H1 (cell line): ENCODE results near the gene ARHGAP21. TPM values are rescaled to one million over a fixed set of nuclear protein-coding genes. Genes with fewer than 3 reads are reported as not detected.

ENCODE experiments used
- CTCF ChIA-PET: fragments of 300-600 bp; sonication (Branson Sonifier 250); formaldehyde crosslinking; loops from one replicate; lab custom pipeline; 2021; ENCODE audit not compliant: partially characterized antibody; lab: Charles Lee
- POLR2A ChIA-PET: fragments of 300-600 bp; sonication (Branson Sonifier 250); formaldehyde crosslinking; loops from one replicate; lab custom pipeline; 2021; ENCODE audit warnings: inconsistent platforms; ENCODE audit not compliant: partially characterized antibody; lab: Charles Lee
- DNase-seq, 2 experiments: peaks; one replicate each; pipeline versions ENCODE4 v3.0.0 to v3.0.0-alpha.2; 2010 to 2022; ENCODE audit warnings: low spot score in 2 of 2, low read depth in 1 of 2, mixed read lengths in 1 of 2
- FAIRE-seq: peaks from 2 replicates; lab custom pipeline; 2011; peaks lifted over from hg19 to GRCh38; lab: Jason Lieb, UNC
- H2AFZ ChIP-seq: 2 replicates; pipeline ENCODE4 v1.8.1; 2012; ENCODE audit warnings: low read length, inconsistent platforms
- H2AK5ac ChIP-seq: 2 replicates; pipeline ENCODE4 v1.6.1; 2013; ENCODE audit warnings: low read depth, low read length
- H2BK120ac ChIP-seq: replicated peaks from 2 replicates; pipeline ENCODE3; 2013; ENCODE audit warnings: low read depth, low read length, inconsistent platforms
- H2BK12ac ChIP-seq: 2 replicates; pipeline ENCODE4 v1.6.1; 2013; ENCODE audit warnings: low read depth, low read length
- H2BK15ac ChIP-seq: 2 replicates; pipeline ENCODE4 v1.6.1; 2013; ENCODE audit warnings: low read length
- H2BK20ac ChIP-seq: 2 replicates; pipeline ENCODE4 v1.6.1; 2013; ENCODE audit warnings: low read length
- H2BK5ac ChIP-seq: 2 replicates; pipeline ENCODE4 v1.6.1; 2013; ENCODE audit warnings: low read depth, low read length
- H3K14ac ChIP-seq: 2 replicates; pipeline ENCODE4 v1.6.1; 2013; ENCODE audit warnings: inconsistent platforms; ENCODE audit not compliant: insufficient read length
- H3K18ac ChIP-seq: 2 replicates; pipeline ENCODE4 v1.6.1; 2013; ENCODE audit warnings: low read length; ENCODE audit errors: extremely low read depth
- H3K23ac ChIP-seq: 2 replicates; pipeline ENCODE4 v1.6.1; 2013; ENCODE audit warnings: inconsistent platforms; ENCODE audit not compliant: insufficient read length
- H3K23me2 ChIP-seq: 2 replicates; pipeline ENCODE4 v1.6.1; 2013; ENCODE audit warnings: low read depth, low read length
- H3K27ac ChIP-seq: 2 replicates; pipeline ENCODE4 v1.6.1; 2011; ENCODE audit warnings: low read depth, low read length, inconsistent platforms
- H3K27me3 ChIP-seq, 4 experiments: replicated peaks in 1 of 4; 1 replicate in 1 of 4; 2 replicates in 3 of 4; pipeline versions ENCODE4 v1.6.1 to v1.8.1; 2011 to 2013; ENCODE audit warnings: low read length in 3 of 4, mild to moderate bottlenecking in 3 of 4, inconsistent platforms in 2 of 4, mixed read lengths in 2 of 4, moderate library complexity in 1 of 4; ENCODE audit not compliant: control insufficient read depth in 3 of 4, insufficient read depth in 3 of 4; ENCODE audit errors: extremely low read depth in 1 of 4
- H3K36me3 ChIP-seq, 4 experiments: 2 replicates each; pipeline versions ENCODE4 v1.6.1 to v1.8.1; 2011 to 2013; ENCODE audit warnings: mild to moderate bottlenecking in 4 of 4, low read length in 3 of 4, moderate library complexity in 2 of 4, control low read depth in 1 of 4, inconsistent platforms in 1 of 4; ENCODE audit not compliant: insufficient read depth in 4 of 4, control insufficient read depth in 2 of 4
- H3K4ac ChIP-seq: replicated peaks from 2 replicates; pipeline ENCODE3; 2013; ENCODE audit warnings: low read length, low read depth, mixed read lengths, inconsistent platforms; ENCODE audit not compliant: insufficient read length
- H3K4me1 ChIP-seq, 4 experiments: replicated peaks in 1 of 4; 1 replicate in 1 of 4; 2 replicates in 3 of 4; pipeline versions ENCODE4 v1.6.1 to v1.8.1; 2011 to 2013; ENCODE audit warnings: low read length in 3 of 4, inconsistent platforms in 2 of 4, mixed read lengths in 1 of 4; ENCODE audit not compliant: insufficient read depth in 4 of 4, control insufficient read depth in 3 of 4
- H3K4me2 ChIP-seq, 2 experiments: 2 replicates each; pipeline versions ENCODE4 v1.6.1 to v1.8.1; 2011 to 2013; ENCODE audit warnings: low read depth in 2 of 2, low read length in 2 of 2, control low read depth in 1 of 2, inconsistent platforms in 1 of 2, mild to moderate bottlenecking in 1 of 2; ENCODE audit not compliant: insufficient read depth in 1 of 2
- H3K4me3 ChIP-seq, 4 experiments: fragments of 200-600, 300-600 bp in 1 of 4; sonication (generic), shearing (Covaris generic), sonication (Bioruptor Twin) in 1 of 4; 2 replicates each; pipeline versions ENCODE4 v1.5.1 to v1.8.1; 2011 to 2016; ENCODE audit warnings: low read length in 4 of 4, low read depth in 3 of 4, control low read depth in 2 of 4, inconsistent platforms in 2 of 4, mild to moderate bottlenecking in 2 of 4, mixed read lengths in 1 of 4, moderate library complexity in 1 of 4; ENCODE audit not compliant: insufficient read depth in 2 of 4; ENCODE audit errors: extremely low read depth in 1 of 4
- H3K56ac ChIP-seq: replicated peaks from 2 replicates; pipeline ENCODE3; 2013; ENCODE audit warnings: low read depth, mild to moderate bottlenecking, mixed read lengths, low read length, inconsistent platforms; ENCODE audit not compliant: insufficient read length
- H3K79me1 ChIP-seq: 2 replicates; pipeline ENCODE4 v1.6.1; 2013; ENCODE audit warnings: low read depth, low read length, control low read depth
- H3K79me2 ChIP-seq, 2 experiments: 2 replicates each; pipeline versions ENCODE4 v1.6.1 to v1.8.1; 2012 to 2013; ENCODE audit warnings: low read length in 2 of 2, mild to moderate bottlenecking in 2 of 2, inconsistent platforms in 1 of 2; ENCODE audit not compliant: insufficient read depth in 2 of 2, control insufficient read depth in 1 of 2
- H3K9ac ChIP-seq, 4 experiments: replicated peaks in 1 of 4; 1 replicate in 1 of 4; 2 replicates in 3 of 4; pipeline versions ENCODE4 v1.6.1 to v1.8.1; 2011 to 2013; ENCODE audit warnings: low read depth in 3 of 4, low read length in 3 of 4, control low read depth in 2 of 4, mild to moderate bottlenecking in 2 of 4, moderate library complexity in 2 of 4, inconsistent platforms in 1 of 4; ENCODE audit errors: extremely low read depth in 1 of 4
- H3K9me3 ChIP-seq, 2 experiments: 2 replicates each; pipeline versions ENCODE4 v1.6.1 to v1.8.1; 2012 to 2013; ENCODE audit warnings: mild to moderate bottlenecking in 2 of 2, moderate library complexity in 2 of 2, control low read depth in 1 of 2, inconsistent platforms in 1 of 2, low read depth in 1 of 2, low read length in 1 of 2, mixed read lengths in 1 of 2; ENCODE audit not compliant: insufficient read depth in 2 of 2
- H4K20me1 ChIP-seq, 2 experiments: replicated peaks in 1 of 2; 2 replicates each; pipeline versions ENCODE3 to v1.8.1; 2011 to 2013; ENCODE audit warnings: inconsistent platforms in 2 of 2, low read length in 2 of 2, mild to moderate bottlenecking in 1 of 2; ENCODE audit not compliant: insufficient read depth in 2 of 2, control insufficient read depth in 1 of 2
- H4K5ac ChIP-seq: 2 replicates; pipeline ENCODE4 v1.6.1; 2013; ENCODE audit warnings: low read length, low read depth, mixed read lengths, inconsistent platforms; ENCODE audit not compliant: insufficient read length
- H4K8ac ChIP-seq: 2 replicates; pipeline ENCODE4 v1.8.0; 2013; ENCODE audit warnings: mild to moderate bottlenecking, moderate library complexity, low read length, inconsistent platforms; ENCODE audit not compliant: insufficient read depth; ENCODE audit errors: extremely low read depth
- H4K91ac ChIP-seq: replicated peaks from 2 replicates; pipeline ENCODE3; 2013; ENCODE audit warnings: low read length, mixed read lengths, inconsistent platforms; ENCODE audit not compliant: insufficient read length
- EGR1 ChIP-seq: IDR thresholded peaks from 2 replicates; pipeline ENCODE4 v1.6.1; 2011; ENCODE audit warnings: low read depth, low read length, borderline replicate concordance
- EZH2 ChIP-seq: fragments of 200-600 bp; sonication (generic); IDR thresholded peaks from 2 replicates; pipeline ENCODE4 v1.7.1; 2012; ENCODE audit warnings: low read depth, mild to moderate bottlenecking, moderate library complexity, low read length, inconsistent platforms; ENCODE audit not compliant: severe bottlenecking
- SIX5 ChIP-seq: IDR thresholded peaks from 2 replicates; pipeline ENCODE4 v1.6.1; 2011; ENCODE audit warnings: mild to moderate bottlenecking, low read depth, low read length
- WGBS, 2 experiments: shearing (Covaris generic) in 1 of 2; methylation state at CpG; one replicate each; pipeline versions ENCODE4 v1.1.6 to v1.1.7; 2013 to 2015; ENCODE audit warnings: low lambda C conversion rate in 2 of 2, mixed read lengths in 2 of 2, inconsistent platforms in 1 of 2, low coverage in 1 of 2, missing lambda C conversion rate in 1 of 2; ENCODE audit not compliant: insufficient replicate concordance in 2 of 2, insufficient coverage in 1 of 2, insufficient read length in 1 of 2; ENCODE audit errors: extremely low coverage in 1 of 2, missing lambda C conversion rate in 1 of 2; 5-methylcytosine and 5-hydroxymethylcytosine counted together
- polyA plus RNA-seq, 7 experiments: library from polyadenylated mRNA; depleted of rRNA in 3 of 7; stranded (reverse) in 5 of 7; unstranded in 2 of 7; fragments of >200 nt in 5 of 7; fragments of 200-250 nt in 2 of 7; gene quantifications; 1 replicate in 5 of 7; 2 replicates in 1 of 7; 4 replicates in 1 of 7; pipeline versions ENCODE4 v1.2.1 to v1.2.3, GENCODE V29; 2011 to 2013; ENCODE audit warnings: missing spikeins in 2 of 7, mixed read lengths in 2 of 7
- total RNA-seq: library from RNA; stranded (reverse); fragmentation: NEBNext Ultra II Directional; extraction: Animal tissue kit (Norgen Biotek cat#: 25700); gene quantifications from 2 replicates; pipeline ENCODE4 v1.2.1, GENCODE V29; 2021

Gene ARHGAP21
- total and polyA plus RNA-seq, 2 of the 8 experiments (the other 6 are each of a cell fraction or from before 2014, with no cell fraction given): 14.4 to 35.3 TPM

GRCh38 chr10:24575481-24576002 is 148.1 kb downstream of the ARHGAP21 start:
- Histone ChIP-seq H4K20me1 (no peaks in the 10 kb centered on the region), H2AFZ (no peak overlapping the region), H2BK5ac (no peak overlapping the region), H4K91ac (no peak overlapping the region), H3K9me3 (no peaks in the 10 kb centered on the region), H3K79me2 (no peaks in the 10 kb centered on the region), H3K79me1 (no peaks in the 10 kb centered on the region), H3K4me3 (no peak overlapping the region), H3K4me1 (peaks cover 0 to 2% (median 0%) of the 10 kb centered on the region in 4 experiments; a peak in 3 of 7 replicates), H2BK15ac (no peak overlapping the region), H2BK20ac (no peak overlapping the region), H4K8ac (no peak overlapping the region), H3K23ac (no peak overlapping the region), H3K27ac (no peak overlapping the region), H3K4ac (no peak overlapping the region), H3K27me3 (peaks cover 0 to 1% (median 0%) of the 10 kb centered on the region in 4 experiments; a peak in 1 of 7 replicates), H2BK12ac (no peak overlapping the region), H3K4me2 (no peak overlapping the region), H2BK120ac (no peak overlapping the region), H3K18ac (no peak overlapping the region), H3K36me3 (no peaks in the 10 kb centered on the region), H3K56ac (no peak overlapping the region), H4K5ac (no peak overlapping the region), H3K9ac (no peak overlapping the region), H2AK5ac (no peak overlapping the region), H3K14ac (no peak overlapping the region), H3K23me2 (no peaks in the 10 kb centered on the region)
- DNase-seq (no peak), FAIRE-seq (no peak)
- TF ChIP-seq EZH2 (no peak), SIX5 (no peak), EGR1 (no peak)
- POLR2A ChIA-PET: no interaction called here
- WGBS, 2 experiments: 87% methylated on average over 10 of the region's 10 CpGs; no CpG with 5 or more reads in 1 of the 2 experiments
- CTCF ChIA-PET: interaction anchor here (0.9 to 1.9 kb wide), 2 partner anchors 12 to 21 kb away, joined by 3 to 6 read pairs; no protein-coding TSS in a partner anchor
